Astrocyte of the spinal cord (primary cell): ENCODE results near the gene PELI3.

Experiments used
- DNase-seq: peaks from one replicate; pipeline ENCODE4 v3.0.0; 2011; ENCODE audit warnings: low read depth, low spot score
- H3K4me3 ChIP-seq: 2 replicates; pipeline ENCODE4 v1.5.1; 2011; ENCODE audit warnings: low read depth, mild to moderate bottlenecking, low read length, moderate library complexity
- in situ Hi-C: cut with HindIII; loops from 2 replicates; pipeline ENCODE4 v1.10.0; 2017; ENCODE audit warnings: low sequenced_read_pairs
- TF ChIP-seq, protein P1 (sequence below): IDR thresholded peaks from 2 replicates; pipeline ENCODE4 v1.5.1; 2012; ENCODE audit warnings: low read depth, mild to moderate bottlenecking, low read length, inconsistent platforms

PELI3 gene

DNA sequence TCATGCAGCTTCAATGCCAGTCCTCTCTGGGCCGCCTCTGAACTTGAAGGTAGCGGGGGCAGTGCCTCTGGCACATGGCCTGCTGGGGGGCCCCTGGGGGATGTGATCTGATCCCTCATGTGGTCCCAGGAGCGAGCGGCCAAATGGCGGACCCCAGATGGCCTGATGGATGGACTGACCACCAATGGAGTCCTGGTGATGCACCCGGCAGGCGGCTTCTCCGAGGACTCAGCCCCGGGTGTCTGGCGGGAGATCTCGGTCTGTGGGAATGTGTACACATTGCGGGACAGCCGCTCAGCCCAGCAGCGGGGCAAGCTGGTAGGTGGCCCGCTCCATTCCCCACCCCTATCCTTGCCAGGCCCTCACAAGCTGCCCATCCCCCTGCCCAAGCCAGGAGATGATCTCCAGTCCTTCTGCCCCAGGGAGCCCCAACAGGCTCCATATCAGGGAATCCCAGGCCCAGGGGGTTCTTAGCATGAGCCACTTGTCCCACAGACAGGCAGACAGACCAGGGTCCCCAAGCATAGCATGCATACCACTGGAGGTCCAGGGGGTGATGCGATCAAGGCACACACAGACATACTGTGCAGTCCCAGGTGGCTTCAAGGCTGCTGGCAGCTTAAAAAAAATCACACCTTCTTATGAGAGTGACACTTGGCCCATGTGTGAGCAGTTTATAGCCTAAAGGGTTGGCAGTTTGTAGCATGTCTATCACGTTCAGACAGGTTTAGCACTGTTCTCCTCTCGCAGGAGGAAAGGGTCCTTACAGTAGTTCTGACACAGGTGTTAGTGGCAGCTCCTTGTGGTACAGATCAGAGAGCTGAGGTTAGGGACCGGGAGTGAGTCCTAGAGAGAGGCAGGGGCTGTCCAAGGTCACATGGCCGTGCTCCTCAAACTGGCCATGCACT is 7.2 kb downstream of the PELI3 start:
- in situ Hi-C loops: no loop called here
- H3K4me3 ChIP-seq: no peak overlapping the region
- TF ChIP-seq, protein P1, sequence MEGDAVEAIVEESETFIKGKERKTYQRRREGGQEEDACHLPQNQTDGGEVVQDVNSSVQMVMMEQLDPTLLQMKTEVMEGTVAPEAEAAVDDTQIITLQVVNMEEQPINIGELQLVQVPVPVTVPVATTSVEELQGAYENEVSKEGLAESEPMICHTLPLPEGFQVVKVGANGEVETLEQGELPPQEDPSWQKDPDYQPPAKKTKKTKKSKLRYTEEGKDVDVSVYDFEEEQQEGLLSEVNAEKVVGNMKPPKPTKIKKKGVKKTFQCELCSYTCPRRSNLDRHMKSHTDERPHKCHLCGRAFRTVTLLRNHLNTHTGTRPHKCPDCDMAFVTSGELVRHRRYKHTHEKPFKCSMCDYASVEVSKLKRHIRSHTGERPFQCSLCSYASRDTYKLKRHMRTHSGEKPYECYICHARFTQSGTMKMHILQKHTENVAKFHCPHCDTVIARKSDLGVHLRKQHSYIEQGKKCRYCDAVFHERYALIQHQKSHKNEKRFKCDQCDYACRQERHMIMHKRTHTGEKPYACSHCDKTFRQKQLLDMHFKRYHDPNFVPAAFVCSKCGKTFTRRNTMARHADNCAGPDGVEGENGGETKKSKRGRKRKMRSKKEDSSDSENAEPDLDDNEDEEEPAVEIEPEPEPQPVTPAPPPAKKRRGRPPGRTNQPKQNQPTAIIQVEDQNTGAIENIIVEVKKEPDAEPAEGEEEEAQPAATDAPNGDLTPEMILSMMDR: no peak
- no peak for DNase-seq

DNA sequence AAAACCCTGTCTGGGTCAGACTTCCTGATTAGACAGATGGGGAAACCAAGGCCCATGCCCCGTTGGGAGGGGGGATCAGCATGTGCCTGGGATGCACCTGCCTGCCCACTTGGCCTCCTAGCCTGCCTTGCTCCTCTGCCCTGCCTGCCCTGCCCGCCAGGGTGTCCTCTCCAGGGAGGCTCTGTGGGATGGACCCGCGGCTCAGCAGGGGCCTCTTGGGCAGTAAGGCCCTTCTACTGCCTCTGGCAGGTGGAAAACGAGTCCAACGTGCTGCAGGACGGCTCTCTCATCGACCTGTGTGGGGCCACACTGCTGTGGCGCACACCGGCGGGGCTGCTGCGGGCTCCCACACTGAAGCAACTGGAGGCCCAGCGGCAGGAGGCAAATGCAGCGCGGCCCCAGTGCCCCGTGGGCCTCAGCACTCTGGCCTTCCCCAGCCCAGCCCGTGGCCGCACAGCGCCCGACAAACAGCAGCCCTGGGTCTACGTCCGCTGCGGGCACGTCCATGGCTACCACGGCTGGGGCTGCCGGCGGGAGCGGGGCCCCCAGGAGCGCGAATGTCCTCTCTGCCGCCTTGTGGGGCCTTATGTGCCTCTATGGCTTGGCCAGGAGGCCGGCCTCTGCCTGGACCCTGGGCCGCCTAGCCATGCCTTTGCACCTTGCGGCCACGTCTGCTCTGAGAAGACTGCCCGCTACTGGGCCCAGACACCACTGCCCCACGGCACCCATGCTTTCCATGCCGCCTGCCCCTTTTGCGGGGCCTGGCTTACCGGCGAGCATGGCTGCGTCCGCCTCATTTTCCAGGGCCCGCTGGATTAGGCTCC is 8.9 kb downstream of the PELI3 start:
- TF ChIP-seq, protein P1: no peak
- no peak overlapping the region for H3K4me3 ChIP-seq
- in situ Hi-C loops: no loop called here
- DNase-seq: no peak

DNA sequence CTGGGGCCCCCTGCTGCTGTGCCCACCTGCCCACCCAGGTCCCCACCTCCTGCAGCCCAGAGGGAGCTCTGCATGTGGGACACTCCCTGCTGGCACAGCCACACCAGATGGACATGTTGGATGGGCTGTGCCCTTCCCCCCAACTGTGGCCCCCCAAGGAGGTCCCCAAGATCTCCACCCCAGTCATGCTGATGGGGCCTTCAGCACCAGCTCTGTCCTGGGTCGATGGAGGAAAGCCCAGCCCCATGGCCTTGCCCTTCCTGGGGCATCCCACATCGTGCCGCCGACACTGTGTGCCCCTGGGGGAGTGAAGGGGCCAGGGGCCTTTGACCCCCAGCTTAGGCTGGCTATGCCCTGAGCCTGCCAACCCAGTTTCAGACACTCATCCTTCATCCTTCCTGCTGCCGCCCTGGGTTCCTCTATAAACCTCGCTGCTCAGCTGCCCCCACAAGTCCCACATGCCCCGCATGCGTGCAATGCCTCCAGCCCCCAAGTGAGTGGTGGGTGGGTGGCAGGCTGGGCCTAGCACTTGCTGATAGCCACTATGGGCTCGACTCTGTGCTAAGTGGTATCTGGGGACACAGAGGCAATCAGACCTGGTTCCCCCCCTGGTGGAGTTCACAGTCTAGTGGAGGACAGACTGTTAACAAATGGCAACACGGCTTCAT is 9.6 kb downstream of the PELI3 start:
- in situ Hi-C loops: no loop called here
- TF ChIP-seq, protein P1: no peak
- no peak for DNase-seq

DNA sequence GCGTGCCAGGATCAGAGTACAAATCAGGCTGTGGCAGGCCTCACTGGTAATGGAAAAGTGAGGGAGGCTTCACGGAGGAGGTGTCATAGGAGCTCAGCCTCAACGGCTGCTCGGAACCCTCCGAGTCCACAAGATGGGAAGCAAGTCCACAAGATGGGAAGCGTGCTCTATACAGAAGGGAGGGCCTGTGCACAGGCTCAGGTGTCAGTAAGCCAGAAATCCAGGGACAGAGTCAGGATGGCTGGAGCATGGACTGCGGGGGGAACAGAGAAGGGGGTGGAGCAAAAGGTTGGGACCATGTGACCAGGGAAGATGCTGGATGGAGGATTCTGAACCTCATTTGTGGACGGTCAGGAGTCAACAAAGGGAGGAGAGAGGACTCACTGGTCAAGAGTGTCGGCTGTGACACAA is 10.1 kb downstream of the PELI3 start:
- in situ Hi-C loops: no loop called here
- H3K4me3 ChIP-seq: no peak overlapping the region
- TF ChIP-seq, protein P1: no peak
- no peak for DNase-seq

More for the DNA sequence above, 9.6 kb downstream of the PELI3 start:
- H3K4me3 ChIP-seq: no peak overlapping the region

DNA sequence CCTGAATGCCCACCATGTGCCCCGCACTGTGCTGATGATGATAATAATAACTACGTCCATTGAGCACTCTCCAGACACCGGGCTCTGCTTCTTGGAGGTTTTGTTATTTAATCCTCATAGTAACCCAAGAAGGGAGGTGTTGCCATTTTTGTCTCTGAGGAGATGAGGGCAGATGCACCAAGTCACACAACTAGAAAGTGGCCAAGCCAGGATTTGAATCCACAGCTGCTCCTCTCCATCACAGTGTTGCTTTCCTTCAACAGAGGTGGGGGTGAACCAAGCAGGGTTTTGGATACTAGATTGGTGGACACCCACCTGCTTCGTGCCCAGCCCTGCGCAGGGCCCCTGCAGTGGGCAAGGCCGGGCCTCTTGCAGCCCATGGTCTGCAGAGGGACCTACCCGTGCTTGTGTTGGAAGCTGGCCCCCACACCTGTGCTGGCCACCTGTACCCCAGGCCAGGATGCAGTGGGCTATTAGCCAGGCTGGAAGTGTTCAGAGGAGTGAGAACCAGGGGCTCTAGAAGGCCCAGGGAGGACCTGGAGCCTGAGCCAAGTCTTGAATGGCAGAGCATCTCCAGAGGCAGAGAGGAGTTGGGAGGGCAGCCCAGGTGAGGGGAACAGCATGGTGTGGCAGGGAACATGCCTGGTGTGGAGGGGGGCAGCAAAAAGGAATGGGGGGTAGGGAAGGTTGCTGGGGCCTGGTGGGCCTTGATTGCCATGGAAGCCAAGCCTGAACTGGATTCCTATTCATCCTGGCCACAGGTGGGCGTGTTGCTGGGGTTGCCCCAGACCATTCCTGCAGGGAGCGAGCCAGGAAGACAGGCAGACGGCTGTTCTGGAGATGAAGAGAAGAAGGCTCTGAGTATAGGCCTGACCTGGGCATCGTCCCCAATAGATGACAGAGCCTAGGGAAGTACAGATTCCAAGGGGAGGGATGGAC is 10.8 kb downstream of the PELI3 start:
- TF ChIP-seq, protein P1: no peak
- H3K4me3 ChIP-seq: no peak overlapping the region
- in situ Hi-C loops: no loop called here
- DNase-seq: no peak
